ENCODE measurements around the gene CACNA1A. TPM values are rescaled to one million over a fixed set of nuclear protein-coding genes. Genes with fewer than 3 reads are reported as not detected.

CACNA1A gene
- total RNA-seq, 1 experiment from 2014 or later: 0.85 TPM

- peaks cover 9% of the 10 kb centered on the region for H3K4me1 Mint-ChIP-seq (ENCODE audit: low read depth, unreplicated experiment)
- intact Hi-C loops (cut with micrococcal nuclease; ENCODE audit: unreplicated experiment): no loop called here
- DNase-seq: peak; percentile 26
- no peaks in the 10 kb centered on the region for H3K9me3 Mint-ChIP-seq (ENCODE audit: low read depth, unreplicated experiment)
- H3K27me3 Mint-ChIP-seq (ENCODE audit: unreplicated experiment): peaks cover 6% of the 10 kb centered on the region
- no peaks in the 10 kb centered on the region for H3K36me3 Mint-ChIP-seq (ENCODE audit: insufficient read depth, unreplicated experiment)
- TF ChIP-seq CTCF (IDR thresholded peaks at IDR 0.05; ENCODE audit: unreplicated experiment): no peak
- CTCF ChIA-PET: no interaction called here
- BruUV-seq (replicated peaks): no TSS peak
- no peak overlapping the region for H3K27ac Mint-ChIP-seq (ENCODE audit: unreplicated experiment)
- no peak overlapping the region for H3K4me3 Mint-ChIP-seq (ENCODE audit: low read depth, unreplicated experiment)
Observed at GRCh38 chr19:13401388-13401787, 104.9 kb downstream of the CACNA1A start.

- DNase-seq: no peak
- no TSS peak for BruUV-seq (replicated peaks)
- CTCF ChIA-PET: no interaction called here
- Mint-ChIP-seq H3K4me3 (ENCODE audit: low read depth, unreplicated experiment) (no peak overlapping the region), H3K9me3 (ENCODE audit: low read depth, unreplicated experiment) (no peaks in the 10 kb centered on the region), H3K27me3 (ENCODE audit: unreplicated experiment) (peaks cover 16% of the 10 kb centered on the region), H3K27ac (ENCODE audit: unreplicated experiment) (no peak overlapping the region), H3K36me3 (ENCODE audit: insufficient read depth, unreplicated experiment) (no peaks in the 10 kb centered on the region), H3K4me1 (ENCODE audit: low read depth, unreplicated experiment) (peaks cover 9% of the 10 kb centered on the region)
- intact Hi-C loops (cut with micrococcal nuclease; ENCODE audit: unreplicated experiment): no loop called here
- TF ChIP-seq CTCF (IDR thresholded peaks at IDR 0.05; ENCODE audit: unreplicated experiment): no peak
Observed at GRCh38 chr19:13400296-13400695, 106.0 kb downstream of the CACNA1A start.

GRCh38 chr19:13399746-13400145 is 106.5 kb downstream of the CACNA1A start:
- no peak overlapping the region for H3K27ac Mint-ChIP-seq (ENCODE audit: unreplicated experiment)
- no peaks in the 10 kb centered on the region for H3K9me3 Mint-ChIP-seq (ENCODE audit: low read depth, unreplicated experiment)
- CTCF ChIA-PET: no interaction called here
- BruUV-seq (replicated peaks): no TSS peak
- H3K4me3 Mint-ChIP-seq (ENCODE audit: low read depth, unreplicated experiment): no peak overlapping the region
- H3K27me3 Mint-ChIP-seq (ENCODE audit: unreplicated experiment): peaks cover 21% of the 10 kb centered on the region
- no peak for TF ChIP-seq CTCF (IDR thresholded peaks at IDR 0.05; ENCODE audit: unreplicated experiment)
- no peak for DNase-seq
- H3K4me1 Mint-ChIP-seq (ENCODE audit: low read depth, unreplicated experiment): peaks cover 9% of the 10 kb centered on the region
- intact Hi-C loops (cut with micrococcal nuclease; ENCODE audit: unreplicated experiment): no loop called here
- no peaks in the 10 kb centered on the region for H3K36me3 Mint-ChIP-seq (ENCODE audit: insufficient read depth, unreplicated experiment)

- intact Hi-C loops (cut with micrococcal nuclease; ENCODE audit: unreplicated experiment): no loop called here
- Mint-ChIP-seq H3K36me3 (ENCODE audit: insufficient read depth, unreplicated experiment) (no peaks in the 10 kb centered on the region), H3K9me3 (ENCODE audit: low read depth, unreplicated experiment) (no peaks in the 10 kb centered on the region), H3K4me3 (ENCODE audit: low read depth, unreplicated experiment) (no peak overlapping the region), H3K4me1 (ENCODE audit: low read depth, unreplicated experiment) (peaks cover 9% of the 10 kb centered on the region), H3K27me3 (ENCODE audit: unreplicated experiment) (peaks cover 28% of the 10 kb centered on the region), H3K27ac (ENCODE audit: unreplicated experiment) (peak overlapping the region; percentile 21)
- no peak for DNase-seq
- BruUV-seq (replicated peaks): no TSS peak
- TF ChIP-seq CTCF (IDR thresholded peaks at IDR 0.05; ENCODE audit: unreplicated experiment): no peak
- CTCF ChIA-PET: interaction anchor here (0.7 kb wide), 2 partner anchors 247 to 1239 kb away, joined by 4 read pairs; no protein-coding TSS in a partner anchor
Observed at GRCh38 chr19:13398780-13399726, 107.2 kb downstream of the CACNA1A start.
